HCT116 (cell line): ENCODE results near the gene SCN4B. TPM values are rescaled to one million over a fixed set of nuclear protein-coding genes. Genes with fewer than 3 reads are reported as not detected.
A peak's percentile ranks its signal among the peaks of the same experiment; 100 is the strongest.

Experiments
- ATAC-seq: fragments of 200-7000 bp; cut with Tn5 transposase; 2 replicates; pipeline ENCODE4 v1.9.1; 2020; ENCODE audit warnings: mild to moderate bottlenecking, moderate library complexity
- BruUV-seq: library from RNA; stranded (reverse); fragments of 400-500 nt; replicated peaks from 2 replicates; lab custom pipeline; 2021; lab: Mats Ljungman, UMichigan
- CTCF ChIA-PET: fragments of 300-600 bp; sonication (Branson Sonifier 250); formaldehyde crosslinking; loops from one replicate; lab custom pipeline; 2021; ENCODE audit warnings: antibody characterized with exemption; lab: Charles Lee
- POLR2A ChIA-PET: fragments of 300-600, 350-600 bp; sonication (Branson Sonifier 250); formaldehyde crosslinking; loops from one replicate; lab custom pipeline; 2021; ENCODE audit warnings: antibody characterized with exemption; lab: Charles Lee
- RAD21 ChIA-PET, 2 experiments: fragments of 300-600 bp; sonication (Branson Sonifier 250); formaldehyde crosslinking; loops; one replicate each; lab custom pipeline; 2023; ENCODE audit warnings: low total read pairs in 2 of 2; ENCODE audit not compliant: uncharacterized antibody in 2 of 2, unreplicated experiment in 2 of 2, low non-redundant PET in 1 of 2; lab: Charles Lee
- DNase-seq: peaks from one replicate; pipeline ENCODE4 v3.0.0-alpha.2; 2010; ENCODE audit warnings: low read depth, low spot score
- H2AFZ ChIP-seq: fragments of 200-600 bp; shearing (Covaris generic), sonication (generic); 2 replicates; pipeline ENCODE4 v1.6.1; 2017; ENCODE audit warnings: low read depth, mixed run types, mixed read lengths, antibody characterized with exemption, low read length; ENCODE audit not compliant: poor library complexity, severe bottlenecking
- H3K27ac ChIP-seq: 2 replicates; pipeline ENCODE4 v1.5.1; 2012; ENCODE audit warnings: low read depth, low read length
- H3K27me3 ChIP-seq: fragments of 200-600 bp; sonication (generic); 2 replicates; pipeline ENCODE4 v1.6.1; 2016; ENCODE audit warnings: mixed run types, low read length, mixed read lengths; ENCODE audit not compliant: insufficient read depth
- H3K36me3 ChIP-seq, 2 experiments: fragments of 200-500 bp in 1 of 2; fragments of 200-600 bp in 1 of 2; sonication (Bioruptor generic) in 1 of 2; sonication (generic) in 1 of 2; 2 replicates each; pipeline versions ENCODE4 v1.5.1 to v1.6.1; 2014 to 2016; ENCODE audit warnings: low read length in 2 of 2, inconsistent platforms in 1 of 2, mixed read lengths in 1 of 2, mixed run types in 1 of 2; ENCODE audit not compliant: insufficient read depth in 2 of 2, control insufficient read depth in 1 of 2
- H3K4me1 ChIP-seq, 2 experiments: fragments of 200-600 bp in 1 of 2; sonication (generic) in 1 of 2; 2 replicates each; pipeline versions ENCODE4 v1.5.1 to v1.6.1; 2012 to 2017; ENCODE audit warnings: low read length in 2 of 2, inconsistent platforms in 1 of 2, mild to moderate bottlenecking in 1 of 2, mixed read lengths in 1 of 2, mixed run types in 1 of 2, moderate library complexity in 1 of 2; ENCODE audit not compliant: insufficient read depth in 2 of 2, control insufficient read depth in 1 of 2
- H3K4me2 ChIP-seq: fragments of 200-600 bp; sonication (generic); 2 replicates; pipeline ENCODE4 v1.6.1; 2017; ENCODE audit warnings: mixed run types, low read length, mixed read lengths
- H3K4me3 ChIP-seq, 2 experiments: fragments of 200-600 bp in 1 of 2; sonication (generic) in 1 of 2; replicated peaks in 1 of 2; 2 replicates each; pipeline ENCODE4 v1.5.1; 2011 to 2016; ENCODE audit warnings: low read length in 2 of 2, control low read depth in 1 of 2, low read depth in 1 of 2, mild to moderate bottlenecking in 1 of 2, mixed read lengths in 1 of 2, mixed run types in 1 of 2
- H3K79me2 ChIP-seq: fragments of 200-600 bp; sonication (generic); 2 replicates; pipeline ENCODE4 v1.6.1; 2017; ENCODE audit warnings: mild to moderate bottlenecking, mixed run types, low read length, moderate library complexity, mixed read lengths; ENCODE audit not compliant: insufficient read depth
- H3K9ac ChIP-seq: fragments of 200-600 bp; sonication (generic); 2 replicates; pipeline ENCODE4 v1.6.1; 2016; ENCODE audit warnings: low read length, mixed read lengths
- H3K9me2 ChIP-seq: fragments of 200-600 bp; sonication (generic), shearing (Covaris generic); 2 replicates; pipeline ENCODE4 v1.6.1; 2017; ENCODE audit warnings: mixed run types, mild to moderate bottlenecking, moderate library complexity; ENCODE audit not compliant: insufficient read depth
- H3K9me3 ChIP-seq, 2 experiments: fragments of 200-500 bp in 1 of 2; fragments of 200-600 bp in 1 of 2; sonication (Bioruptor generic) in 1 of 2; sonication (generic) in 1 of 2; 2 replicates each; pipeline ENCODE4 v1.6.1; 2014 to 2017; ENCODE audit warnings: low read length in 2 of 2, mixed read lengths in 2 of 2, inconsistent platforms in 1 of 2, low read depth in 1 of 2, mild to moderate bottlenecking in 1 of 2, mixed run types in 1 of 2, moderate library complexity in 1 of 2; ENCODE audit not compliant: control insufficient read depth in 1 of 2, insufficient read depth in 1 of 2
- H4K20me1 ChIP-seq: fragments of 200-600 bp; sonication (generic), shearing (Covaris generic); 2 replicates; pipeline ENCODE4 v1.6.1; 2017; ENCODE audit warnings: mixed run types, mild to moderate bottlenecking, moderate library complexity; ENCODE audit not compliant: insufficient read depth
- CEBPB ChIP-seq: IDR thresholded peaks from 2 replicates; pipeline ENCODE4 v1.6.1; 2012; ENCODE audit warnings: low read depth
- CTCF ChIP-seq, 3 experiments: fragments of 200-600 bp in 1 of 3; sonication (generic) in 1 of 3; IDR thresholded peaks in 2 of 3; conservative IDR thresholded peaks in 1 of 3; 2 replicates each; pipeline ENCODE4 v1.5.1; 2012 to 2017; ENCODE audit warnings: low read depth in 2 of 3, low read length in 2 of 3, antibody characterized with exemption in 1 of 3, borderline replicate concordance in 1 of 3, control low read depth in 1 of 3, mild to moderate bottlenecking in 1 of 3, mixed read lengths in 1 of 3, mixed run types in 1 of 3, moderate library complexity in 1 of 3; ENCODE audit not compliant: insufficient read depth in 1 of 3
- EGR1 ChIP-seq: IDR thresholded peaks from 2 replicates; pipeline ENCODE4 v1.6.1; 2012; ENCODE audit warnings: low read depth
- EZH2 ChIP-seq: fragments of 200-600 bp; sonication (generic); IDR thresholded peaks from 2 replicates; pipeline ENCODE4 v1.6.1; 2017; ENCODE audit warnings: antibody characterized with exemption, mixed run types
- POLR2A ChIP-seq: IDR thresholded peaks from 2 replicates; pipeline ENCODE4 v1.7.0; 2011; ENCODE audit warnings: borderline replicate concordance; ENCODE audit not compliant: insufficient read depth, insufficient read length; ENCODE audit errors: extremely low read depth
- POLR2AphosphoS5 ChIP-seq: IDR thresholded peaks from 2 replicates; pipeline ENCODE4 v1.6.1; 2011; ENCODE audit warnings: mild to moderate bottlenecking, low read depth, low read length, moderate library complexity
- SIN3A ChIP-seq: IDR thresholded peaks from 2 replicates; pipeline ENCODE4 v1.6.1; 2012; ENCODE audit warnings: low read depth
- ZBTB33 ChIP-seq: IDR thresholded peaks from 2 replicates; pipeline ENCODE4 v1.6.1; 2011; ENCODE audit warnings: mild to moderate bottlenecking, low read length, moderate library complexity; ENCODE audit not compliant: insufficient replicate concordance; ENCODE audit errors: extremely low read depth
- intact Hi-C: fragments of 100-400 bp; cut with micrococcal nuclease; formaldehyde crosslinking; loops from 2 replicates; pipeline ENCODE4 v1.10.0; 2022
- total RNA-seq: library from RNA; stranded (reverse); gene quantifications from one replicate; pipeline ENCODE4 v1.2.1, GENCODE V29; 2021; ENCODE audit not compliant: unreplicated experiment

Gene SCN4B
- total RNA-seq, 1 experiment from 2014 or later, result 0.32 TPM

- H3K9ac ChIP-seq, result no peak overlapping the region
- peaks cover 0 to 17% of the 10 kb centered on the region in 2 experiments; a peak in 3 of 4 replicates for H3K4me1 ChIP-seq
- ChIA-PET RAD21 (no interaction called here), POLR2A (no interaction called here), CTCF (no interaction called here)
- intact Hi-C loops, result no loop called here
- no peaks in the 10 kb centered on the region for H4K20me1 ChIP-seq
- H2AFZ ChIP-seq, result no peak overlapping the region
- TF ChIP-seq CEBPB (no peak), POLR2A (no peak), EGR1 (no peak), ZBTB33 (no peak), SIN3A (no peak), CTCF (IDR thresholded peaks at IDR 0.05 in 2 of 3, conservative IDR thresholded peaks at IDR 0.05 in 1 of 3; ENCODE audit: borderline replicate concordance in 1 of 3, insufficient read depth in 1 of 3, low read depth in 2 of 3, low read length in 2 of 3) (no peak), POLR2AphosphoS5 (no peak), EZH2 (no peak)
- H3K27ac ChIP-seq, result no peak overlapping the region
- no peaks in the 10 kb centered on the region for H3K79me2 ChIP-seq
- H3K9me3 ChIP-seq, result no peaks in the 10 kb centered on the region
- H3K36me3 ChIP-seq, result no peaks in the 10 kb centered on the region
- DNase-seq (no peak), ATAC-seq (peak; percentile 18; the same call in 1 of the 2 replicates)
- no peak overlapping the region for H3K4me3 ChIP-seq
- H3K27me3 ChIP-seq, result no peaks in the 10 kb centered on the region
- no peak overlapping the region for H3K4me2 ChIP-seq
- H3K9me2 ChIP-seq, result no peaks in the 10 kb centered on the region
- BruUV-seq, result no TSS peak
These were observed 42.4 kb upstream of the SCN4B start for GRCh38 chr11:118194835-118195627.
